Neural cell (in vitro differentiated cells): Measurements from ENCODE around the gene PQBP1. TPM values are rescaled to one million over a fixed set of nuclear protein-coding genes. Genes with fewer than 3 reads are reported as not detected.
A peak's percentile ranks its signal among the peaks of the same experiment; 100 is the strongest.

Experiments
- H2AFZ ChIP-seq: fragments of 200-600, 300-800 bp; sonication (generic), shearing (Covaris generic); 2 replicates; pipeline ENCODE4 v1.6.0; 2014; ENCODE audit warnings: low read depth, mild to moderate bottlenecking, antibody characterized with exemption, low read length, moderate library complexity
- H3F3A ChIP-seq: fragments of 200-600 bp; shearing (Covaris generic); 2 replicates; pipeline ENCODE4 v1.6.1; 2016; ENCODE audit warnings: mild to moderate bottlenecking, moderate library complexity, mixed read lengths, antibody characterized with exemption, low read length; ENCODE audit not compliant: insufficient read depth, poor library complexity, severe bottlenecking
- H3K27ac ChIP-seq: fragments of 200-600, 300-800 bp; sonication (generic), shearing (Covaris generic); 2 replicates; pipeline ENCODE4 v1.5.1; 2014; ENCODE audit warnings: mild to moderate bottlenecking, low read length, moderate library complexity
- H3K27me3 ChIP-seq: fragments of 300-800, 200-600 bp; sonication (generic), shearing (Covaris generic); 2 replicates; pipeline ENCODE4 v1.6.0; 2014; ENCODE audit warnings: mild to moderate bottlenecking, low read depth, low read length, moderate library complexity; ENCODE audit not compliant: insufficient read depth
- H3K36me3 ChIP-seq: fragments of 300-800, 200-600 bp; sonication (generic), shearing (Covaris generic); 2 replicates; pipeline ENCODE4 v1.5.1; 2014; ENCODE audit warnings: mild to moderate bottlenecking, antibody characterized with exemption, low read length, moderate library complexity; ENCODE audit not compliant: insufficient read depth
- H3K4me2 ChIP-seq: fragments of 300-800, 200-600 bp; sonication (generic), shearing (Covaris generic); 2 replicates; pipeline ENCODE4 v1.6.0; 2014; ENCODE audit warnings: mild to moderate bottlenecking, low read length
- H3K4me3 ChIP-seq: fragments of 300-800, 200-600 bp; sonication (generic), shearing (Covaris generic); 2 replicates; pipeline ENCODE4 v1.5.1; 2014; ENCODE audit warnings: mild to moderate bottlenecking, low read length, moderate library complexity
- H3K79me2 ChIP-seq: fragments of 200-600 bp; shearing (Covaris generic); replicated peaks from 2 replicates; pipeline ENCODE4 v1.6.0; 2014; ENCODE audit warnings: mild to moderate bottlenecking, low read length, moderate library complexity; ENCODE audit not compliant: insufficient read depth
- H3K9ac ChIP-seq: fragments of 300-800, 200-600 bp; sonication (generic), shearing (Covaris generic); 2 replicates; pipeline ENCODE4 v1.6.1; 2016; ENCODE audit warnings: mild to moderate bottlenecking, low read length, mixed read lengths
- H3K9me2 ChIP-seq: fragments of 200-600 bp; shearing (Covaris generic); 2 replicates; pipeline ENCODE4 v1.6.1; 2016; ENCODE audit warnings: mild to moderate bottlenecking, low read length, mixed read lengths; ENCODE audit not compliant: insufficient read depth
- H3K9me3 ChIP-seq: fragments of 200-600, 300-800 bp; sonication (generic), shearing (Covaris generic); 2 replicates; pipeline ENCODE4 v1.6.1; 2016; ENCODE audit warnings: mild to moderate bottlenecking, mixed run types, low read length, moderate library complexity, mixed read lengths
- H4K20me1 ChIP-seq: fragments of 200-600 bp; shearing (Covaris generic); 2 replicates; pipeline ENCODE4 v1.6.1; 2016; ENCODE audit warnings: mild to moderate bottlenecking, mixed run types; ENCODE audit not compliant: insufficient read depth
- EP300 ChIP-seq: fragments of 450-650 bp; conservative IDR thresholded peaks from 2 replicates; pipeline ENCODE4 v1.6.1; 2014; ENCODE audit warnings: antibody characterized with exemption, mild to moderate bottlenecking, moderate library complexity; ENCODE audit not compliant: poor library complexity, severe bottlenecking
- SMC3 ChIP-seq: fragments of 450-650 bp; conservative IDR thresholded peaks from 2 replicates; pipeline ENCODE4 v1.6.1; 2014; ENCODE audit warnings: antibody characterized with exemption, mild to moderate bottlenecking, moderate library complexity; ENCODE audit not compliant: poor library complexity
- TAF1 ChIP-seq: IDR thresholded peaks from 2 replicates; pipeline ENCODE4 v1.6.1; 2012; ENCODE audit warnings: low read depth
- polyA plus RNA-seq: library from polyadenylated mRNA; depleted of rRNA; stranded (reverse); fragments of >200 nt; gene quantifications from 2 replicates; pipeline ENCODE4 v1.2.3, GENCODE V29; 2014
- TF ChIP-seq, protein P1 (sequence below): IDR thresholded peaks from 2 replicates; pipeline ENCODE4 v1.6.1; 2012; ENCODE audit warnings: borderline replicate concordance
- TF ChIP-seq, protein P2 (sequence below): fragments of 450-650 bp; IDR thresholded peaks from 2 replicates; pipeline ENCODE4 v1.5.1; 2014; ENCODE audit warnings: antibody characterized with exemption, mild to moderate bottlenecking, moderate library complexity; ENCODE audit not compliant: poor library complexity, severe bottlenecking

The PQBP1 gene
- polyA plus RNA-seq, 1 donor from 2014 or later = 70.8 TPM

DNA sequence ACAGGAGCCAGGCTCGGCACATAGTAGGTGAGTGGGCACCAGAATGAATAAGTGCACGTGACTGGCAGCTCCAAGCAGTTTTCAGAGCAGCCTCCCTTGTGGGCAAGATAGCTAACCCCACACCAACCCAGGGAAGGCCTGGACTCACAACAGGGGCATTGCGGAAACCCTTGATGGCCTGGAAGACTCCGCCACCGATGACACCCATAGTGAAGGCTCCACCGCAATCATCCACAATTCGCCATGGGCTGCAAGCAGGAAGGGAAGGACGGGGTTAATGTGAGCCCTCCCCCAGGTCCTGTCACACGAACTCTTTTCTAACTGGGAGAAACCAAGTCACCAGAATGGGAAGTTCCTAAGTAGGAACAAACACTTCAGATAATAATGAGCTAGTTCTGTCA is 1.1 kb upstream of the PQBP1 start:
- H3K9me2 ChIP-seq = no peaks in the 10 kb centered on the region
- H3F3A ChIP-seq = no peaks in the 10 kb centered on the region
- peak overlapping the region; percentile 30 for H3K4me2 ChIP-seq
- H3K27ac ChIP-seq = peak overlapping the region; percentile 97
- no peaks in the 10 kb centered on the region for H3K36me3 ChIP-seq
- peaks cover 10% of the 10 kb centered on the region for H3K79me2 ChIP-seq
- H3K27me3 ChIP-seq = no peaks in the 10 kb centered on the region
- H3K9ac ChIP-seq = peak overlapping the region; percentile 96
- TF ChIP-seq, protein P1, sequence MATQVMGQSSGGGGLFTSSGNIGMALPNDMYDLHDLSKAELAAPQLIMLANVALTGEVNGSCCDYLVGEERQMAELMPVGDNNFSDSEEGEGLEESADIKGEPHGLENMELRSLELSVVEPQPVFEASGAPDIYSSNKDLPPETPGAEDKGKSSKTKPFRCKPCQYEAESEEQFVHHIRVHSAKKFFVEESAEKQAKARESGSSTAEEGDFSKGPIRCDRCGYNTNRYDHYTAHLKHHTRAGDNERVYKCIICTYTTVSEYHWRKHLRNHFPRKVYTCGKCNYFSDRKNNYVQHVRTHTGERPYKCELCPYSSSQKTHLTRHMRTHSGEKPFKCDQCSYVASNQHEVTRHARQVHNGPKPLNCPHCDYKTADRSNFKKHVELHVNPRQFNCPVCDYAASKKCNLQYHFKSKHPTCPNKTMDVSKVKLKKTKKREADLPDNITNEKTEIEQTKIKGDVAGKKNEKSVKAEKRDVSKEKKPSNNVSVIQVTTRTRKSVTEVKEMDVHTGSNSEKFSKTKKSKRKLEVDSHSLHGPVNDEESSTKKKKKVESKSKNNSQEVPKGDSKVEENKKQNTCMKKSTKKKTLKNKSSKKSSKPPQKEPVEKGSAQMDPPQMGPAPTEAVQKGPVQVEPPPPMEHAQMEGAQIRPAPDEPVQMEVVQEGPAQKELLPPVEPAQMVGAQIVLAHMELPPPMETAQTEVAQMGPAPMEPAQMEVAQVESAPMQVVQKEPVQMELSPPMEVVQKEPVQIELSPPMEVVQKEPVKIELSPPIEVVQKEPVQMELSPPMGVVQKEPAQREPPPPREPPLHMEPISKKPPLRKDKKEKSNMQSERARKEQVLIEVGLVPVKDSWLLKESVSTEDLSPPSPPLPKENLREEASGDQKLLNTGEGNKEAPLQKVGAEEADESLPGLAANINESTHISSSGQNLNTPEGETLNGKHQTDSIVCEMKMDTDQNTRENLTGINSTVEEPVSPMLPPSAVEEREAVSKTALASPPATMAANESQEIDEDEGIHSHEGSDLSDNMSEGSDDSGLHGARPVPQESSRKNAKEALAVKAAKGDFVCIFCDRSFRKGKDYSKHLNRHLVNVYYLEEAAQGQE = no peak
- TF ChIP-seq TAF1 (no peak), SMC3 (no peak), EP300 (no peak)
- TF ChIP-seq, protein P2, sequence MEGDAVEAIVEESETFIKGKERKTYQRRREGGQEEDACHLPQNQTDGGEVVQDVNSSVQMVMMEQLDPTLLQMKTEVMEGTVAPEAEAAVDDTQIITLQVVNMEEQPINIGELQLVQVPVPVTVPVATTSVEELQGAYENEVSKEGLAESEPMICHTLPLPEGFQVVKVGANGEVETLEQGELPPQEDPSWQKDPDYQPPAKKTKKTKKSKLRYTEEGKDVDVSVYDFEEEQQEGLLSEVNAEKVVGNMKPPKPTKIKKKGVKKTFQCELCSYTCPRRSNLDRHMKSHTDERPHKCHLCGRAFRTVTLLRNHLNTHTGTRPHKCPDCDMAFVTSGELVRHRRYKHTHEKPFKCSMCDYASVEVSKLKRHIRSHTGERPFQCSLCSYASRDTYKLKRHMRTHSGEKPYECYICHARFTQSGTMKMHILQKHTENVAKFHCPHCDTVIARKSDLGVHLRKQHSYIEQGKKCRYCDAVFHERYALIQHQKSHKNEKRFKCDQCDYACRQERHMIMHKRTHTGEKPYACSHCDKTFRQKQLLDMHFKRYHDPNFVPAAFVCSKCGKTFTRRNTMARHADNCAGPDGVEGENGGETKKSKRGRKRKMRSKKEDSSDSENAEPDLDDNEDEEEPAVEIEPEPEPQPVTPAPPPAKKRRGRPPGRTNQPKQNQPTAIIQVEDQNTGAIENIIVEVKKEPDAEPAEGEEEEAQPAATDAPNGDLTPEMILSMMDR = no peak
- no peaks in the 10 kb centered on the region for H3K9me3 ChIP-seq
- H4K20me1 ChIP-seq = no peaks in the 10 kb centered on the region
- H2AFZ ChIP-seq = no peak overlapping the region
- peak overlapping the region; percentile 82 for H3K4me3 ChIP-seq

DNA sequence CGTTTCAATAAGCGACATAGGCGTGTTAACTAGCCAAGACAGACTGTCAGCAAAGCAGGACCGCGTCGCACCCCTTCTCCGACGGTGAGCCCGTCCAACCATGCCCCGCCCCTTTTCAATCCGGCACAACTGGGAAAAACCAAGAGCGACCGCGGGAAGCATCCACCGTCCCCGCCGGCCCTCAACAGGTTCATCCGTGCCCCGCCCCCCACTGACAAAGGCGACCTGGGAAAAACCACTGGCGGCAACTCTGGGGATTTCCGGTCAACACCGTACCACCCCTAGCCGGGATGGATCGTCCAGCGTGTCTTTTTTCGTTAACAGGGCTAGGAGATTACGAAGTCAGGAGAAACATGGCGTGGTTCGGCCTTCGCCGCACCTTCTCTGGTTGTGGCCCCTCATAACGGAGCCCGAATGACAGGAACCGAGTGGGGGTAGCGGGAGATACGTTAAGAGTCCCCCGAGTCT is 539 bp upstream of the PQBP1 start:
- Histone ChIP-seq H3K27ac (peak overlapping the region; percentile 97), H3K27me3 (no peaks in the 10 kb centered on the region), H3K9ac (peak overlapping the region; percentile 96), H3F3A (no peaks in the 10 kb centered on the region), H3K9me3 (no peaks in the 10 kb centered on the region), H3K4me2 (peak overlapping the region; percentile 30), H3K79me2 (peaks cover 10% of the 10 kb centered on the region), H4K20me1 (no peaks in the 10 kb centered on the region), H2AFZ (no peak overlapping the region), H3K4me3 (peak overlapping the region; percentile 82), H3K9me2 (no peaks in the 10 kb centered on the region), H3K36me3 (no peaks in the 10 kb centered on the region)
- TF ChIP-seq, protein P1 = peak; percentile 16
- TF ChIP-seq EP300 = no peak
